AG04450 (cell line): ENCODE data around the gene ZNF532. TPM values are rescaled to one million over a fixed set of nuclear protein-coding genes. Genes with fewer than 3 reads are reported as not detected.

Experiments
- CTCF ChIA-PET: fragments of 300-600, 350-600 bp; formaldehyde crosslinking; extraction: SDS; loops from one replicate; lab custom pipeline; 2022; ENCODE audit warnings: antibody characterized with exemption, inconsistent platforms; lab: Charles Lee
- POLR2A ChIA-PET: fragments of 350-600 bp; formaldehyde crosslinking; extraction: SDS; loops from one replicate; lab custom pipeline; 2021; ENCODE audit warnings: antibody characterized with exemption, inconsistent platforms; lab: Yijun Ruan, JAX
- DNase-seq: peaks from one replicate; pipeline ENCODE4 v3.0.0-alpha.2; 2011; ENCODE audit warnings: low read depth, low spot score
- H3K27ac ChIP-seq: one replicate; pipeline ENCODE4 v1.5.1; 2012; ENCODE audit warnings: low read depth, low read length, control low read depth
- H3K27me3 ChIP-seq: one replicate; pipeline ENCODE4 v1.6.0; 2012; ENCODE audit warnings: low read length; ENCODE audit not compliant: control insufficient read depth, insufficient read depth
- H3K4me3 ChIP-seq: 2 replicates; pipeline ENCODE4 v1.5.1; 2011; ENCODE audit warnings: mild to moderate bottlenecking, low read depth, low read length, control low read depth
- H3K9me3 ChIP-seq: 2 replicates; pipeline ENCODE4 v1.5.1; 2012; ENCODE audit warnings: low read length; ENCODE audit not compliant: control insufficient read depth, insufficient read depth
- polyA plus RNA-seq: library from polyadenylated mRNA; depleted of rRNA; stranded (reverse); fragments of >200 nt; gene quantifications from 2 replicates; pipeline ENCODE4 v1.2.3, GENCODE V29; 2011; rRNA removed
- small RNA-seq: library from RNA; depleted of rRNA; stranded (forward); fragments of <200 nt; gene quantifications from one replicate; pipeline ENCODE3, GENCODE V24; 2012; ENCODE audit warnings: low read depth; ENCODE audit not compliant: insufficient read length
- TF ChIP-seq, protein P1 (sequence below): IDR thresholded peaks from 2 replicates; pipeline ENCODE4 v1.5.1; 2011; ENCODE audit warnings: low read depth, low read length, control low read depth, inconsistent platforms

Gene ZNF532
- polyA plus RNA-seq, 1 experiment = 69.7 TPM

DNA sequence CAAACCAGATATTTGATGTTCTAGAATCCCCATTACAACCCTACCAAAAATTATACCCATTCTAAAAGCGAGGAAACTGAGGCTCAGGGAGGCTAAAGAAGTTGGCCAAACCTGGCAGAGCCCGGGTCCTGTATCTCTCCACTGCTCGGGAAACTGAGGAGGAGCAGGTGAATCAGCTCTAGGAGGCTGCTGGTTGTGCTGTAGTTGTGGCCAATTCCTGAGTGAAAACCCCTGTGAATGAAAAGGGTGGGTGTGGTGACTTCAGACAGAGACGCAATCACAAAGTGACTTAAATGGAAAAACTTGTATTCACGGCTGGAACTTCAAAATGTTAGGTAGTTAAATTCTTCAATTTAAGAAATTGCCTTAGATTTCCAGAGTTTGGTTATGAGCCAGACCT, 169.3 kb downstream of the ZNF532 start:
- TF ChIP-seq, protein P1, sequence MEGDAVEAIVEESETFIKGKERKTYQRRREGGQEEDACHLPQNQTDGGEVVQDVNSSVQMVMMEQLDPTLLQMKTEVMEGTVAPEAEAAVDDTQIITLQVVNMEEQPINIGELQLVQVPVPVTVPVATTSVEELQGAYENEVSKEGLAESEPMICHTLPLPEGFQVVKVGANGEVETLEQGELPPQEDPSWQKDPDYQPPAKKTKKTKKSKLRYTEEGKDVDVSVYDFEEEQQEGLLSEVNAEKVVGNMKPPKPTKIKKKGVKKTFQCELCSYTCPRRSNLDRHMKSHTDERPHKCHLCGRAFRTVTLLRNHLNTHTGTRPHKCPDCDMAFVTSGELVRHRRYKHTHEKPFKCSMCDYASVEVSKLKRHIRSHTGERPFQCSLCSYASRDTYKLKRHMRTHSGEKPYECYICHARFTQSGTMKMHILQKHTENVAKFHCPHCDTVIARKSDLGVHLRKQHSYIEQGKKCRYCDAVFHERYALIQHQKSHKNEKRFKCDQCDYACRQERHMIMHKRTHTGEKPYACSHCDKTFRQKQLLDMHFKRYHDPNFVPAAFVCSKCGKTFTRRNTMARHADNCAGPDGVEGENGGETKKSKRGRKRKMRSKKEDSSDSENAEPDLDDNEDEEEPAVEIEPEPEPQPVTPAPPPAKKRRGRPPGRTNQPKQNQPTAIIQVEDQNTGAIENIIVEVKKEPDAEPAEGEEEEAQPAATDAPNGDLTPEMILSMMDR = no peak
- no peak overlapping the region for H3K27ac ChIP-seq
- no peak for DNase-seq
- H3K27me3 ChIP-seq = no peaks in the 10 kb centered on the region
- ChIA-PET POLR2A (interaction anchor here (0.5 kb wide), 1 partner anchor 34 kb away, joined by 3 read pairs; no protein-coding TSS in a partner anchor), CTCF (no interaction called here)
- H3K9me3 ChIP-seq = no peaks in the 10 kb centered on the region; the same call in 1 of the 2 replicates
- no peak overlapping the region for H3K4me3 ChIP-seq

DNA sequence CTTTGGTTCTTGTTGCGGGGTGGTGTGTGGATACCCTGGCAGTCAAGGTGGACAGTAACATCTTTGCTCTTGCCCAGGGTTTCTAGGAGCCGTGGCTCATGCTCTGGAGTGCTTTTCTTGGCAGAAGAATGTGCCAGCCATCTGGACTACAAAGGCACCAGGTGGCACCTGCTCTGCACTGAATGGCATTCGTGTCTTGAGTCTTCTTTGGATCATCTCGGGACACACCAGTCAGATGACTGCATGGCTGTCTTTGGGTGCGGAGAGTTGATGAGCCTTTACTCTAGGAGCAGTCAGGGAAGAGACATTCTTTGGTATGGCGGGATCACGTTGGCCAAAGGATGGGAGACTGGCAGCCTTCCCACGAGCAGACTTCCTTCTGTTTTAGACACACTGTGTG, 170.9 kb downstream of the ZNF532 start:
- POLR2A ChIA-PET = no interaction called here
- no peak overlapping the region for H3K27ac ChIP-seq
- CTCF ChIA-PET = interaction anchor here (0.7 kb wide), 1 partner anchor 247 kb away, joined by 3 read pairs; no protein-coding TSS in a partner anchor
- no peaks in the 10 kb centered on the region for H3K27me3 ChIP-seq
- no peaks in the 10 kb centered on the region for H3K9me3 ChIP-seq
- no peak overlapping the region for H3K4me3 ChIP-seq
- DNase-seq = no peak
- TF ChIP-seq, protein P1 = no peak

Small RNA genes lying within 50 kb of the gene (small RNA-seq; reads per million reads assigned to genes)
- gene RF00096 = not detected
- gene RNU2-69P = not detected

Other genes with a start within 250 kb of the ZNF532 start
- gene ALPK2, start 235.8 kb upstream of the ZNF532 start, polyA plus RNA-seq = 83.7 and 97.1 TPM in 2 replicates
- gene MALT1, start 193.4 kb upstream of the ZNF532 start, polyA plus RNA-seq = 17.4 and 24.3 TPM in 2 replicates